OCI-LY7 (cell line): Measurements from ENCODE around the gene SAFB2. TPM values are rescaled to one million over a fixed set of nuclear protein-coding genes. Genes with fewer than 3 reads are reported as not detected.

ENCODE experiments used
- BruUV-seq: library from RNA; stranded (reverse); fragments of 400-500 nt; replicated peaks from 2 replicates; lab custom pipeline; 2021; lab: Mats Ljungman, UMichigan
- CTCF ChIA-PET: fragments of 300-600 bp; sonication (Branson Sonifier 250); formaldehyde crosslinking; loops from one replicate; lab custom pipeline; 2022; ENCODE audit warnings: antibody characterized with exemption; ENCODE audit not compliant: unreplicated experiment; lab: Charles Lee
- POLR2A ChIA-PET: fragments of 300-600 bp; sonication (Branson Sonifier 250); formaldehyde crosslinking; loops from one replicate; lab custom pipeline; 2022; ENCODE audit warnings: antibody characterized with exemption; lab: Charles Lee
- DNase-seq: peaks from one replicate; pipeline ENCODE4 v3.0.0-alpha.2; 2015; ENCODE audit warnings: low spot score
- H2AFZ ChIP-seq: fragments of 200-600 bp; sonication (generic), shearing (Covaris generic); 2 replicates; pipeline ENCODE4 v1.6.1; 2014; ENCODE audit warnings: mild to moderate bottlenecking, antibody characterized with exemption, low read length, moderate library complexity
- H3K27ac ChIP-seq: fragments of 200-600 bp; sonication (generic); 2 replicates; pipeline ENCODE4 v1.5.1; 2014; ENCODE audit warnings: mixed run types, low read depth, mild to moderate bottlenecking, moderate library complexity, low read length, inconsistent platforms; ENCODE audit not compliant: poor library complexity, severe bottlenecking
- H3K36me3 ChIP-seq: fragments of 200-600 bp; sonication (generic); 2 replicates; pipeline ENCODE4 v1.6.1; 2014; ENCODE audit warnings: mild to moderate bottlenecking, antibody characterized with exemption, low read length, moderate library complexity, mixed read lengths; ENCODE audit not compliant: insufficient read depth
- H3K4me1 ChIP-seq: fragments of 200-600 bp; sonication (generic); 2 replicates; pipeline ENCODE4 v1.5.1; 2014; ENCODE audit warnings: mild to moderate bottlenecking, low read length; ENCODE audit not compliant: insufficient read depth, poor library complexity, severe bottlenecking
- H3K4me2 ChIP-seq: fragments of 200-600 bp; sonication (generic); 2 replicates; pipeline ENCODE4 v1.6.1; 2014; ENCODE audit warnings: mild to moderate bottlenecking, low read length
- H3K4me3 ChIP-seq: fragments of 200-600 bp; sonication (generic); 2 replicates; pipeline ENCODE4 v1.5.1; 2014; ENCODE audit warnings: mild to moderate bottlenecking, low read depth, low read length; ENCODE audit not compliant: poor library complexity, severe bottlenecking
- H3K79me2 ChIP-seq: fragments of 200-600 bp; sonication (generic); 2 replicates; pipeline ENCODE4 v1.6.1; 2016; ENCODE audit warnings: low read depth, mild to moderate bottlenecking, low read length, moderate library complexity, mixed read lengths; ENCODE audit not compliant: insufficient read depth
- H3K9me2 ChIP-seq: fragments of 200-600 bp; sonication (generic); 2 replicates; pipeline ENCODE4 v1.6.1; 2016; ENCODE audit warnings: mild to moderate bottlenecking, low read length, mixed read lengths; ENCODE audit not compliant: insufficient read depth
- H3K9me3 ChIP-seq: fragments of 200-600 bp; sonication (generic); 2 replicates; pipeline ENCODE4 v1.6.1; 2014; ENCODE audit warnings: mild to moderate bottlenecking, mixed run types, low read length, mixed read lengths
- H4K20me1 ChIP-seq: fragments of 200-600 bp; sonication (generic); 2 replicates; pipeline ENCODE4 v1.6.1; 2014; ENCODE audit warnings: mild to moderate bottlenecking, antibody characterized with exemption, low read length, moderate library complexity, mixed read lengths; ENCODE audit not compliant: insufficient read depth
- CTCF ChIP-seq: fragments of 200-600 bp; sonication (generic); conservative IDR thresholded peaks from 2 replicates; pipeline ENCODE4 v1.5.1; 2014; ENCODE audit warnings: mild to moderate bottlenecking, antibody characterized with exemption, low read length, moderate library complexity, mixed read lengths
- EZH2phosphoT487 ChIP-seq: fragments of 200-600 bp; sonication (generic); IDR thresholded peaks from 2 replicates; pipeline ENCODE4 v1.6.1; 2018; ENCODE audit warnings: low read depth, borderline replicate concordance, mild to moderate bottlenecking, mixed run types, antibody characterized with exemption, low read length, moderate library complexity, mixed read lengths
- intact Hi-C: fragments of 100-400 bp; cut with micrococcal nuclease; formaldehyde crosslinking; loops from one replicate; pipeline ENCODE4 v1.10.0; 2022; ENCODE audit not compliant: unreplicated experiment
- total RNA-seq, 2 experiments: library from RNA; depleted of rRNA in 1 of 2; stranded (reverse); fragments of >200 nt in 1 of 2; shearing (Covaris generic) in 1 of 2; gene quantifications; 2 replicates each; pipeline ENCODE4 v1.2.3, GENCODE V29; 2014 to 2022

SAFB2 gene
- total RNA-seq, 2 experiments from 2014 or later: 52.8 to 111 TPM

GRCh38 chr19:5632241-5632612 lies 9.7 kb upstream of the SAFB2 start:
- no peak overlapping the region for H3K4me3 ChIP-seq
- DNase-seq: no peak
- ChIA-PET CTCF (no interaction called here), POLR2A (no interaction called here)
- H3K4me1 ChIP-seq: peaks cover 19% of the 10 kb centered on the region
- H2AFZ ChIP-seq: no peak overlapping the region
- no peaks in the 10 kb centered on the region for H3K9me3 ChIP-seq
- H3K79me2 ChIP-seq: peaks cover 99% of the 10 kb centered on the region
- peaks cover 95% of the 10 kb centered on the region for H3K36me3 ChIP-seq
- intact Hi-C loops: no loop called here
- no peak for TF ChIP-seq CTCF
- no peak for TF ChIP-seq EZH2phosphoT487
- no peak overlapping the region for H3K4me2 ChIP-seq
- no peak overlapping the region for H3K27ac ChIP-seq
- peaks cover 65% of the 10 kb centered on the region for H4K20me1 ChIP-seq
- H3K9me2 ChIP-seq: no peaks in the 10 kb centered on the region
- no TSS peak for BruUV-seq

- ChIA-PET POLR2A (no interaction called here), CTCF (no interaction called here)
- Histone ChIP-seq H3K36me3 (peaks cover 95% of the 10 kb centered on the region), H3K4me1 (peaks cover 24% of the 10 kb centered on the region), H2AFZ (no peak overlapping the region), H3K27ac (no peak overlapping the region), H3K79me2 (peaks cover 99% of the 10 kb centered on the region), H3K9me2 (no peaks in the 10 kb centered on the region), H3K4me2 (no peak overlapping the region), H3K4me3 (no peak overlapping the region), H4K20me1 (peaks cover 70% of the 10 kb centered on the region), H3K9me3 (no peaks in the 10 kb centered on the region)
- TF ChIP-seq CTCF: no peak
- TF ChIP-seq EZH2phosphoT487: no peak
- BruUV-seq: no TSS peak
- intact Hi-C loops: no loop called here
- no peak for DNase-seq
These were observed 9.1 kb upstream of the SAFB2 start for GRCh38 chr19:5631567-5632240.

GRCh38 chr19:5628919-5629481 lies 6.4 kb upstream of the SAFB2 start:
- BruUV-seq: no TSS peak

More at GRCh38 chr19:5628919-5629481, 6.4 kb upstream of the SAFB2 start:
- DNase-seq: peak; percentile 34
- H3K4me1 ChIP-seq: peaks cover 48% of the 10 kb centered on the region
- H4K20me1 ChIP-seq: peaks cover 78% of the 10 kb centered on the region
- H3K9me2 ChIP-seq: no peaks in the 10 kb centered on the region
- no peak overlapping the region for H2AFZ ChIP-seq
- CTCF ChIA-PET: no interaction called here
- H3K27ac ChIP-seq: peak overlapping the region; percentile 14
- peaks cover 95% of the 10 kb centered on the region for H3K36me3 ChIP-seq
- H3K9me3 ChIP-seq: no peaks in the 10 kb centered on the region
- TF ChIP-seq CTCF: no peak
- TF ChIP-seq EZH2phosphoT487: no peak
- intact Hi-C loops: loop anchor here (10.0 kb wide), 2 partner anchors 166 to 346 kb away; partner anchors contain the start of genes DUS3L and RANBP3
- H3K79me2 ChIP-seq: peaks cover 99% of the 10 kb centered on the region
- POLR2A ChIA-PET: interaction anchor here (1.1 kb wide), 1 partner anchor 13 kb away, joined by 4 read pairs; no protein-coding TSS in a partner anchor
- H3K4me2 ChIP-seq: peak overlapping the region; percentile 27; the same call in 1 of the 2 replicates
- no peak overlapping the region for H3K4me3 ChIP-seq
